DMS53 treated with DMSO at 0.1 percent for 48 hours (cell line): ENCODE measurements around the gene PREP.
"Not testable (repeated sequence)": the region's sequence is repeated elsewhere in the genome, so short reads cannot be mapped to it uniquely, and the experiment has no call there.

Experiments
- DNase-seq: peaks from one replicate; lab custom pipeline; 2025; ENCODE audit not compliant: unreplicated experiment; lab: John Stamatoyannopoulos, UW

Gene PREP

DNA sequence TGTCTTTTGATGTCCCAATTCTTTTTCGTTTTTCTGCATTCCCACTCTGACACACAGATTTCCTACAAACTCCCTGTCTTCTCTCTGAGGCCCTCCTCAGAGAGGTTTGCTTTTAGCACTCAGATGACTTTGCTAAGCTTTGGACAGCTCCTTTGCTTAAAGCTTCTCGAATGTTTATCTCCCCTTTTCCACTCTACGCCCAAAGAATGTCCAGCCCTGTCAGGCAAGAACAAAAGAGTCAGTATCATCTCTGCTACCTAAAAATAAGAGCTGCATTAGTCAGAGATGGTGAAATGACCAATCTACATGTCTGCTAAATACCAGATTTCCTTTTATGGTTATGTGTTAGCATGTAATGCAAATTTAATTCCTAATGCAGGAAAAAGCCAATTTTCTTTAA lies 56.8 kb downstream of the PREP start:
- DNase-seq, result no peak

DNA sequence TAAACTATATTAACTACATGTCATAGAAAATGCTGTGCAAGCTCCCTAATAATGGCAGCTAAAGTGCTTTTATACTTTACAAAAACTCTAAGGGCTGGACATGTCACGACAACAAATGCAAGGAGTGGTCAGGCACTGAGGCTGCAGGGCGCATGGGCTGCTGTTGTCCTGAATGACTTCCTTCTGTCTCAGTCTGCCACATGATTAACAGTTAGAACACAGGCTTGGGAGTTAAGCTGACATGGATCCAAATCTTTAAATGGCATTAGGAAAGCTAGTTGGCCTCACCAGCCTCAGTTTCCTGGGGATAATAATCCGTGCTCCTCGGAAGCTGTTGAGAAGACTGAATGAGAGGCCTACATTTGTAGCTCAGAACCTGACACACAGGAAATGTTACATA lies 57.4 kb downstream of the PREP start:
- DNase-seq, result no peak

DNA sequence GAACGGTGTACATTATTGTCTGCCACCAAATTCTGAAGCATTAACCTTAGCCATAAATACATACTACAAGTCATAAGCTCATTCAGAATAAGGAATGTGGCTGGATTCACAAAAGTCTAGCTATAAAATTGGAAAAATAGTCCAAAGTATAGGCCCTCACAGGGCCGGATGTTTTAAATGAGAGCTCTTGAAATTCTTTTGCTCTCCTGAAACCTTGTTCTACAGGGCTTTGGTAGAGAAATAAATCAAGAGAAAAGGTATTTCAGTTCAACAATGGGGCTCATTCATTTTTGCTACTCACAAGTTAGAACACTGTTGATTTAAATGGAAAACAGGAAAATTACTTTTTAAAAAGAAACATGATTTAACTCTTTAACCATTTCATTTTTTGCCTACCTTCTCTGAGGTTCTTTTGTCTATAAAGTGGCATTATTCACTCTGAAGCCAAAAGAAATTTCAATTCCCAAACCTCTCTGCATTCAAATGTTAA lies 58.0 kb downstream of the PREP start:
- no peak for DNase-seq

DNA sequence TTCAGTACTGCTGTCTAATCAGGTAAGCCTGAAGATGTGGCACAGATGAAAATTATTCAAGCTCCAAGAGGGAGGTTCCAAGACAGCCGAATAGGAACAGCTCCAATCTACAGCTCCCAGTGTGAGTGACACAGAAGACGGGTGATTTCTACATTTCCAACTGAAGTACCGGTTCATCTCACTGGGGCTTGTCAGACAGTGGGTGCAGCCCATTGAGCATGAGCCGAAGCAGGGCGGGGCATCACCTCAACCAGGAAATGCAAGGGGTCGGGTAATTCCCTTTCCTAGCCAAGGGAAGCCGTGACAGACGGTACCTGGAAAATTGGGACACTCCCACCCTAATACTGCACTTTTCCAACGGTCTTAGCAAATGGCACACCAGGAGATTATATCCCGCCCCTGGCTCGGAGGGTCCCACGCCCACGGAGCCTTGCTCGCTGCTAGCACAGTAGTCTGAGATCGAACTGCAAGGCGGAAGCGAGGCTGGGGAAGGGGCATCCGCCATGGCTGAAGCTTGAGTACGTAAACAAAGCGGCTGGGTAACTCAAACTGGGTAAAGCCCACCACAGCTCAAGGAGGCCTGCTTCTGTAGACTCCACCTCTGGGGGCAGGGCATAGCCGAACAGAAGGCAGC lies 64.4 kb downstream of the PREP start:
- DNase-seq, result not testable (repeated sequence)

DNA sequence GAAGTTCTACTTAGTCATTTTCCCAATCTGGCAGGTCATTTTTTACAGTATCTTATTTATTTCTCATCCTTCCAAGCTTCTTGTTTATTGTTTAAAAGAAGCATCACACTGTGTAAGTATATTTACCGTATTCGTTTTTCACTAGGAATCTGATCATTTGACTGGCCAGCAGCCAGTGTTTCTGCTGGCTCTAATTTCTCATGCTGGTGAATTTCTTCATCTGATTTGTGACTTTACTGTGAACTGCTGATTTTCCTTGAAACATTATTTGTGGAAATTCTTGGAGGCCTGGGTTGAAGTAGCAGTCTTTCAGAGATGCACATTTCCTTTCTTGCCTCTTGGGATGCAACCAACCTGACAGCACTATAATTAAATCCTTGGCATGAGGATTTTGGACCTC lies 65.9 kb downstream of the PREP start:
- DNase-seq, result no peak

DNA sequence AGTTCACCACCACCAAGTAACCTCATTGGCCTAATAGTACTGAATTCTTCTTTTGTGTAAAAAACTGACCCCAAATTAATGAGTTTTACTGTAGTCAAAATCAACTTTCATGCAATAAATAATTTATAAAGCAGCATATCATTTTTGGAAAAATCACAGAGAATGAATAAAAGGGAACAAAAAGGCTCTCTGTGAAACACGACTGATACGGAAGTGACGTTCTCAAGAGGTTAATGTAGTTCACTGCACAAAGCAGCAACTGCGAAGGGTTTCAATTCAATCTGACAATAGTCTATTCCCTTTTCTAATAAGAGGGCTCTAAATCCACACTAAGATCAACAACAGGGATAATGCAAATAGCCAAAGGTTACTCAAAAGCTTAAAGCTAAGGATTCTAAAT lies 70.3 kb downstream of the PREP start:
- DNase-seq, result no peak

DNA sequence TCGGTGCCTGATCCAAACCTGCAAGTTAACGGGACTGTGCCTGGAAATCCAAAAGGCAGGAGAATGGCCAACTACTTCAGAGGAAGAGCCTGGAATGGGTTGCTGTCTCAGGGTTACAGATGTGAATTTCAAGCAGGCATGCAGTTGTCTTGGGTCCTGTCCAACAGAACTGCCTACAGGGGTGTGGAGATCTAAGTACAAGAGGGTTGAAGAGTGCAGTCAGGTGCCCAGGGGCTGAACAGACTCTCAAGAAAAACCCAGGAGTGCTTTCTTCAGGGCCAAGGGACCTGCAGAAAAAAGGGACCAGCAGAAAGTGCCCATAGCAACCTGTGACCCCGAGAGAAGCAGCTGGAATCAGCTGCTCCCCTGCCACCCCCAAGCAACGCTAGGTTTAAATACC lies 71.0 kb downstream of the PREP start:
- DNase-seq, result no peak

DNA sequence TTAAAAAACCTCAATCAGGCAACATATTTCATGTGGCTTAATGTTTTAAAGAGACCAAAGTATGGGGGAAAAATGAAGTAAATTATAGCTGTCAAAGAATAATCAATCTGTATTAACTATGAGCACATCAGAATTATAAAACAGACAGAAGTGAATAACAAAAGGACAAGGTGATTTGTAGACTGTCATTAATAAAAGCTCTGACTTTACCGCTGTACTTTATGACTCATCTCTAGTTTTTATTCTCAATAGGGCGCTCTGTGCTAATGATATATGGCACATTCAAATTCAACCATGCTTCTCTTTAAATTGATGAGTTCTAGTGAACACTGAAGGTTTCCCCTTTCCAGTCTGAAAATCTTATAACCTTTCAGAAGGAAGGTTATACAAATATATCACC lies 72.0 kb downstream of the PREP start:
- DNase-seq, result no peak

DNA sequence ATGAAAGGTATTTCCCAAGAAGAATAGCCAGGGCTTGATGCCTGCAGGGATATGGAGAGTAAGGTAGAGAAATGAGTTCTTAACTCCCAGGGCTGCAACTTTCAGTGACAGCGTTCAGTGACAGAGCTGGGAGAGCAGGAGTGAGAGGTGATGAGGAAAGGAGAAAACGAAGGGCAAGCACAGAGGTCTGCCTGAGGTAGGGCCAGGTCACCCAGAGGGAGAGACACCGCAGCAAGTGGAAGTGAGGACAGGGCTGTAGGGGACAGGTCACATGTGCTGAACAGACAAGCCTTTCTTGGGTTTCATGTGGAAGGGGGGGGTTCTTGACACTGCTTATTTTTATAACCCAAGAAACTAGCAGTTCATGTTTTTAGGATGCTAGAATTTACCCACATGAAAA lies 72.5 kb downstream of the PREP start:
- DNase-seq, result no peak

DNA sequence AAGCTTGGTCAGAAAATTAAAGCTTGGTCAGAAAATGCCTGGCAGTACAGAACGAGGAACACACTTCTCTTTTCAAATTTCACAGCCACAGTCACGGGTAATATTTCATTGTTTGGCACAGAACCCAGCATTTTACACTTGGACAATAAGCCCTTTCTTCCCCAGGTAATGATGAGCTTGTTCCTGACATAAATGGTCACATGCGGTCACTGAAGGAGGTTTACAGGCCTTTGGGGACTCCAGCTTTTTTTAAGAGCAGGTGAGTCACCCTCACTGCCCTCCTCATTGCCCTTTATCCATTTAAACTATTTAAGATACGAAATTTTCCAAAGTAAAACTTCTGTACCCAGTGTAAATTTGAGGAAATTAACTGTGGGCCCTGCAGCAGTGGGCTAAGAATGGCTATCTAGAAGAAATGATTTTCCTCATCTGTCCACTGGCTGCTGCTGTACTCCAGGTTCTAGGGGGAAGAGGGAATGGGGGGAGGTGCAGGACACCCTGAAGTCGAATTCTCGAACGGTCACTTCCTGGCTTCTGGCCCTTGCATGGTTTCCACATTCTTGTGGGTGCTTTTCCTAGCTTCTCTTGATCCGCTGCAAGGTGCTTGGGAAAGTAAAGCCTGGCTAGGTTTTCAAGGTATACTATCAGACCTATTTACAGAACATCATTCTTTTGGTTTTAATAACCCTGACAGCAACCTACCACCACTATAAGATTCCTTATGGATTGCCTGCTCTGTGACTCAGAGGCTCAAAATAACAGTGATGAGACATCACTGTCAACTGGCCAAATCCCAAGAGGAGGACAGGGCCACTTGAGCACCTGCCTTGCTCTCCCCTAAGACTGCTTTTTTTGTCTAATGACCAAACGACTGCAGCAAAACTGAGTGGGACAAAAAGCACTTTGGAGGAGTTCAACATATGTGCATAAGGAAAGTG lies 75.8 kb downstream of the PREP start:
- DNase-seq, result no peak

DNA sequence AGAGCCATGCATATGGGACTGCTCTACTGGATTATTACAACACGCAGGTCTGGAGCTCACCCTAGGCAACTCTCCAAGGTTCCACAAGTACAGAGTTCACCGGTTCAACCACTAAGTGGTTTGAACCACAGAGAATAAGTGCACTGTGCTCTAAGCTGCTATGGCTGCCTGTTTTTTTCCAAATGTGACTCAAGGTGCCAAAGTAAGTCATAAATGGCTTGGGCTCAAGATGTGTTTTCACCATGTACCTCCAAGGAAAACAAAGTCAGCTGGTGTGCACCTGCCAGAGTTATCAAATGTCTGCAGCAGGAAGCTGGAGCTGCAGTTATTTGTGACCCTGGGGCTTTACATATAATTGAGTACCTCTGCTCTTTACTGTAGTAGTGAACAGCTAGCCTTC lies 76.7 kb downstream of the PREP start:
- no peak for DNase-seq

DNA sequence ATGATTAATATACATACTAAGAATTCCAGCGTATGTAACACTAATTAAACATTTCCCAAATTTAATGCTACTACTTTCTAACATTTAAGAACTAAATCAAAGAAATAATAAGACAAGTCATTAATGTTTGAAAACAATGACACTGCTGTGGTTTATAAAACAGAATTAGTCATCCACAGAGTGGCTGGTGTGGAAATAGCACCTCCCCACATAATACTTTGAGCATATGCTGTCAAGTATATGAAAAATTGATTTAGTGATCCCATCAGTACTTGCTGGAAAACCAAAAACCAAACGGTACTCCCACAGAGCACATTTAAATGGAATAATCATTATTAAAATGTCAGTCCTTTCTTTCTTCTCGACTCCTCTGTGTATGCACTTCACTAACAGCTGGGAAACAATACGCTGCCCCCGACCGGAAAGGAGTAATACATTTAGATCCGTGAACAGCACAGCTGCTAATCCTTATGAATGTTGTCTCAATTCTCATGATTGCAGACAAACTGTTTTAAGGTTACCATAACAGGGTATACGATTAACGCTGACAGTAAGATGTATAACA lies 78.4 kb downstream of the PREP start:
- DNase-seq, result no peak

DNA sequence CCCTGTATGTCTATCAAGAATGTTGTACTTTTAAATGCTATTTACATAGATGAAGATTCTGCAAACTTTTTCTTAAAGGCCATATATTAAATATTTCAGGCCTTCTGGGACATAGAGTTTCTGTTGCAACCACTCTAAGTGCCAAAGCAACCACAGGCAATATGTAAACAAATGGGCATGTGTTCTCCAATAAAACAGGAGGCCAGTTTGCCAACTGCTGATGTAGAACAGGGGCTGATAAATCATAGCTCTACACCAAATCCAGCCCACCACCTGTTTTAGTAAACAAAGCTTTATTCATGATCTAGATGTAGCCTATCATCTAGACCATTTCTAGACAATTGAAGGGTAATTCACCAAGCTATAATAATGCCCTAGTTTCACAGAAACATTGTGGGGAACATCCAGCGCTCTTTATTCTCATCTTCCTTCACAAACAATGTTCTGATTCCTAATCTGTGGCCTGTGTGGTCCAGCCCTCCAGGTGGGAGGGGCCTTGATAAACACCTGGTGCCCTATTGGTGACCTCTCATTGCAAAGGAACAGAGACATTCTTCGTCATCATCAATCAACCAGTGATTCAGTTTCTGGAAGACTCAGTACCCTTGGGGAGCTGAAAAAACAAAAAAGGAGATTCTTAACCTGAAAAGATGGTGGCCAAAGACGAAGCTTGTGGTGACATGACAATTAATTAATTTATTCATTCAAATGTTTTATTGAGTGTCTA lies 80.2 kb downstream of the PREP start:
- no peak for DNase-seq

DNA sequence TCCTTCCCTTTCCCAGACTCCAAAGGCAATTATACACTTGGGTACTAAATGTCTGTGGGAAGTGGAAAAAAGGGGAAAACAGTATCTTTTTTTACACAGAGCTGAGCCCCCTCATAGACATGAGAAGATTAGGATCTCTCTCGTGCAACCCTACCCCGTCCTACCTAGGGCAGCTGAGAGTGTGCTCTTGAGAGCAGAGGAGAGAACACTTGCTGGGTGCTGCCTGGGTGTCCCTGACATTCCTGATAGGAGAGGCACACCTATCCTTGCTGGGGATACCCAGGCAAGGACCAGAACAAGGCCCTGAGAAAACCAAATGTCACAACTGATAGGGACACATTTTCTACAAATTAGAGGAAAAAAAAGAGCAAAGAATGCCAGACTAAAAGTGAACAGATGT lies 81.2 kb downstream of the PREP start:
- DNase-seq, result no peak

DNA sequence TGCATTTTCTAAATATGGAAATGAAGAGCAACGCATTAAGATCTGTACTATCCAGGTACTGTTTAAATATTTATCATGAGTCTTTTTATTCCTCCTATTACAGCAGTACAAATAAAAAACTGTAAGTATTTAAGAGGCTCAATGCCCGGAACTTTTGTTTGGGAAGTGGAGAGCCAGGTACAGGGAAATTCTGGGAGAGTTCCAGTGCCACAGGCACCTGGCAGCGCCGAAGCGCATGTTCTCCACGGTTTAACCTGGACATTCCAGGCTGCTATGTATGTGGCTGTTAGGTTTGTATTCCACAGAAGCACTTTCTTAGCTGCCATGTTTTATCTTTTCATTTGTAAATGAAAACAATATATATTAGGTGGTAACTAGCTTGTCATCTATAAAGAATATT lies 81.7 kb downstream of the PREP start:
- no peak for DNase-seq

DNA sequence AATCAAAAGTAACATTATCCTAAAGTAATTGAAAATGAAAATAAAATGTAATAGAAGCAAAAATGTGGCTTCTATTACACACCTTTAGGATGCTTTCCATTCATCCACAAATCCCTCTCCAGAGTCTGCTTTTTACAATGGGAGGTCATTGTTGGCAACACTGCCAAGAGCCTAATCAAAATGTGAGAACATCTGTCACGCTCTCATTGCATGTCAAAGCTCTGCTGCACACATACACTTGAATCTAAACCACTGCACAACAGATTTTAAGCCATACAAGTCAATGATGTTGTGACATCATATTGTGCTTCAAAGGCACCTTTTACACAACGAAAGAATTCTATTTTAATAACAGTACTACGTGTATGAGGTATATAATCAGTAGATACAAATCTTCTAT lies 82.1 kb downstream of the PREP start:
- DNase-seq, result no peak

DNA sequence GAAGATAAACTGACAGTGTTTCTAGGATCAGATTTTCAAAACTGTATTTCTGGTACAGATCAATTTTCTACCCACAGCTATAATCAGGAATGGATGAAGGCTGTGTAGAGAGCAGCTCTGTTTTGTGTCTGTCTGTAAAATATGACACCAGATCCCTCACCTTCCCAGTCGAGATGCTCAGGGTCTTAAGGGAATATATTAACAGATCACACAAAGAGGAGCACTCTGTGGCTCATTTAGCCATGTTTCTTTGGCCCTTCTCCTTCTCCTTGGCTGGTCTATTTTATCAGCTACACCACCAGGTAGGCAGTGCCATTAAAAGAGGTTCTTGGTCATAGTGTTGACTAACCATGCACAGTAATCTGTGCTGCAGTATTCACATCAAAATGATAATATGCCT lies 82.6 kb downstream of the PREP start:
- DNase-seq, result no peak

DNA sequence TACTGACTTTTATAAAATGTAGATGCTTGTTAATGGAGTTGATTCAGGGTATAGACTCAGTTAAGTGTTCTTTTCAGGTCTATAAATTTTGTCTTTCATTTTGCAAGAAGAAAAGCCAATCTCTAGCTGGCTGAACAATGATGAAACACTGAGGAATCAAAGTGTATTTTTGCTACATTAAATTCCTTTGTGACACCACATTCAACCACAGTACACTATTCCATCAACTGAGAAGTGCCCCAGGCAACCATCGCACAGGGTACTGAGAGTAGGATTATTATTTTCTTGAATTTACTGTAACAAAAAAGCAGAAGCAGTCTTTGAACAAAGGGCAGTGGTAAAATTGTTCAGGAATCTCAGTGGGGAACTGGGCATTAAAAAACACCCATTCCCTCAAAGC lies 83.6 kb downstream of the PREP start:
- DNase-seq, result no peak

DNA sequence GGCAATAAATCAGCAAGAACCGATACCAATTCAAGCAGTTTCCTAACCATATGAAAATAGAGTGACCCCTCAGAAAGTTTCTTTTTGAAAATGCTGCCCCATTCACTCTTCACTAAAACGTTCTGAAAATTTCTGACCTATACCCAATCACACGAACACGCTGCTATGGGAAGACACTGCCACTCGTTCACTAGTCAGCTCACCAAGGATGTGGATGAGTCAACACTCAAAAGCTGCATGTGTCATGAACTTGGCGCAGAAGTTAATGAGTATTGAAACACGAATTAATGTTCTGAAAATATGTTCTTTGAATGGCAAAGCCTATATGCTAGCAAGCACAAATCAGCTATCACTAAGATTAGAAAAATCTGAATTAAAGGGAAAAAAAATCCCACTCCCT lies 84.2 kb downstream of the PREP start:
- no peak for DNase-seq

DNA sequence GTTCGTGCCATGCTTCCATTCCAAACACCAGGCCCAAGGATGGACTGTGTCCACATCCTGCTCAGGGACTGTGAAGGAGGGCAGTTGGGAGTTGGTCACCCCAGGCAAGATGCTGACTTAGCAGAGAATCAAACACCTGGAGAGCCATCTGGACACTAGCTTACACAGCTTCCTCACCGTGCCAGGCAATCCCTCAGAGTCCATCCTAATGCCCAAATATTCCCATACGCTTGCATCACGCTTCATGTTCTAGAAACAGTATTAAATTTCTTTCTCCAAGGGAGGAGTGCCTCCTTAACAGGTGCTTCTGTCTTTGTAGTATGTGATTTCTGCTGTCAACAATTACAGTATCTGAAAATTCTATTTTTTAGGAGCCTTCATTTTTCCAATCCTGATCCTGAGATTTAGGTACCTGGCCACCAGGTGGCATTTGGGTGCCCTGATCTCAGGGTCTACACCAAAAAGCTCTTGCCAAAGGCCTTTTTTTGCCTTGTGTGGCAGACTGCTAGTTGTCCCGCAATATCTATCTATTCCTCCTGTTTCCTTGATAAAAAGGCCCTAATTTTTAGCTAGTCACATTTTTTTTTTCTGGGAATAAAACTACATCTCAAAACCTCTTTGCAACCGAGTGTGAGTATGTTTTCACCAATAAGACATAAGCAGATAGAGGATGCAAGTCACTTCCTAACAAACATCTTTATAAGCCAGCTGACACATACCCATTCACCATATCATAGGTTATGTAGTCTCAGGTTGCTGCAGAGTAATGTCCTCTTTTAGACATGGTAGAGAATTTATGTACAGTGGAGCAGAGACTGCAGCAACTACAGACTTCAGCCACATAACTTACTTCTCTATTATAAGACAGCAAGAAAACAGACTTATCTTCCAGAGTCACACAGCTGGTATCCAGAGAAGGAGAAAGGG lies 85.0 kb downstream of the PREP start:
- DNase-seq, result no peak
